ENCODE data around the gene RIPK1. TPM values are rescaled to one million over a fixed set of nuclear protein-coding genes. Genes with fewer than 3 reads are reported as not detected.

RIPK1 gene
- total RNA-seq, 1 donor from 2014 or later = 12.2 TPM

- Mint-ChIP-seq H3K4me1 (peaks cover 32% of the 10 kb centered on the region), H3K36me3 (ENCODE audit: low read depth) (peaks cover 3% of the 10 kb centered on the region), H3K4me3 (no peak overlapping the region), H3K27me3 (ENCODE audit: low read depth) (no peaks in the 10 kb centered on the region), H3K27ac (ENCODE audit: unreplicated experiment) (no peak overlapping the region), H3K9me3 (no peaks in the 10 kb centered on the region)
- no peak for TF ChIP-seq CTCF (conservative IDR thresholded peaks at IDR 0.05)
- no peak for DNase-seq (ENCODE audit: low read depth, low spot score)
Measured at GRCh38 chr6:3124667-3125066, 56.4 kb downstream of the RIPK1 start.

GRCh38 chr6:3125815-3126214, 57.5 kb downstream of the RIPK1 start:
- TF ChIP-seq CTCF (conservative IDR thresholded peaks at IDR 0.05) = no peak

GRCh38 chr6:3128356-3129108, 60.2 kb downstream of the RIPK1 start:
- no peaks in the 10 kb centered on the region for H3K27me3 Mint-ChIP-seq (ENCODE audit: low read depth)
- no peak for DNase-seq (ENCODE audit: low read depth, low spot score)
- H3K27ac Mint-ChIP-seq (ENCODE audit: unreplicated experiment) = no peak overlapping the region
- H3K4me3 Mint-ChIP-seq = no peak overlapping the region
- peaks cover 9% of the 10 kb centered on the region for H3K36me3 Mint-ChIP-seq (ENCODE audit: low read depth)
- H3K9me3 Mint-ChIP-seq = no peaks in the 10 kb centered on the region
- TF ChIP-seq CTCF (conservative IDR thresholded peaks at IDR 0.05) = no peak
- H3K4me1 Mint-ChIP-seq = peaks cover 14% of the 10 kb centered on the region

More at GRCh38 chr6:3125815-3126214, 57.5 kb downstream of the RIPK1 start:
- DNase-seq (ENCODE audit: low read depth, low spot score) = no peak
- Mint-ChIP-seq H3K36me3 (ENCODE audit: low read depth) (peaks cover 3% of the 10 kb centered on the region), H3K27me3 (ENCODE audit: low read depth) (no peaks in the 10 kb centered on the region), H3K4me3 (no peak overlapping the region), H3K4me1 (peaks cover 26% of the 10 kb centered on the region), H3K9me3 (no peaks in the 10 kb centered on the region), H3K27ac (ENCODE audit: unreplicated experiment) (no peak overlapping the region)

GRCh38 chr6:3131695-3132094, 63.4 kb downstream of the RIPK1 start:
- TF ChIP-seq CTCF (conservative IDR thresholded peaks at IDR 0.05) = no peak
- Mint-ChIP-seq H3K36me3 (ENCODE audit: low read depth) (peaks cover 15% of the 10 kb centered on the region), H3K27ac (ENCODE audit: unreplicated experiment) (no peak overlapping the region), H3K27me3 (ENCODE audit: low read depth) (no peaks in the 10 kb centered on the region), H3K4me3 (no peak overlapping the region), H3K9me3 (no peaks in the 10 kb centered on the region), H3K4me1 (no peaks in the 10 kb centered on the region)
- DNase-seq (ENCODE audit: low read depth, low spot score) = no peak

GRCh38 chr6:3133515-3133914, 65.2 kb downstream of the RIPK1 start:
- Mint-ChIP-seq H3K4me3 (no peak overlapping the region), H3K9me3 (no peaks in the 10 kb centered on the region), H3K36me3 (ENCODE audit: low read depth) (peaks cover 23% of the 10 kb centered on the region), H3K27me3 (ENCODE audit: low read depth) (no peaks in the 10 kb centered on the region), H3K27ac (ENCODE audit: unreplicated experiment) (no peak overlapping the region), H3K4me1 (no peaks in the 10 kb centered on the region)
- DNase-seq (ENCODE audit: low read depth, low spot score) = no peak
- no peak for TF ChIP-seq CTCF (conservative IDR thresholded peaks at IDR 0.05)
